Heart right ventricle (tissue), 16 donors: ENCODE results near the gene HOXD8. TPM values are rescaled to one million over a fixed set of nuclear protein-coding genes. Genes with fewer than 3 reads are reported as not detected.

Experiments
- ATAC-seq, 8 donors: fragments of 200-7000 bp; cut with Tn5 transposase; one replicate each; pipeline ENCODE4 v1.9.1; 2020; ENCODE audit warnings: mild to moderate bottlenecking in 8 of 8, moderate library complexity in 8 of 8, moderate number of reproducible peaks in 1 of 8
- DNase-seq, 2 donors: peaks; one replicate each; pipeline ENCODE4 v3.0.0-alpha.2; 2020
- H3K27ac ChIP-seq, 10 donors: fragments of 200-600 bp; sonication (generic) in 2 of 10; one replicate each; pipeline versions ENCODE4 v1.5.0 to v1.8.0; 2020 to 2022; ENCODE audit warnings: mild to moderate bottlenecking in 3 of 10
- H3K27me3 ChIP-seq, 7 donors: fragments of 200-600 bp; one replicate each; pipeline ENCODE4 v1.8.0; 2021 to 2022; ENCODE audit warnings: mild to moderate bottlenecking in 2 of 7
- H3K36me3 ChIP-seq, 9 donors: fragments of 200-600 bp; sonication (generic) in 1 of 9; one replicate each; pipeline versions ENCODE4 v1.5.0 to v1.8.0; 2020 to 2022; ENCODE audit warnings: mild to moderate bottlenecking in 2 of 9
- H3K4me1 ChIP-seq, 9 donors: fragments of 200-600 bp; sonication (generic) in 1 of 9; one replicate each; pipeline versions ENCODE4 v1.5.0 to v1.8.0; 2020 to 2022; ENCODE audit warnings: mild to moderate bottlenecking in 4 of 9
- H3K4me3 ChIP-seq, 10 donors: fragments of 200-600 bp; sonication (generic) in 2 of 10; one replicate each; pipeline versions ENCODE4 v1.5.0 to v1.8.0; 2020 to 2022; ENCODE audit warnings: mild to moderate bottlenecking in 7 of 10, moderate library complexity in 2 of 10
- H3K9me3 ChIP-seq, 11 donors: fragments of 200-600 bp in 10 of 11; sonication (generic) in 2 of 11; one replicate each; pipeline versions ENCODE4 v1.5.0 to v1.8.0; 2013 to 2022; ENCODE audit warnings: mild to moderate bottlenecking in 2 of 11, control low read depth in 1 of 11, moderate library complexity in 1 of 11
- CTCF ChIP-seq, 9 donors: fragments of 200-600 bp; sonication (generic) in 2 of 9; IDR thresholded peaks; one replicate each; pipeline versions ENCODE4 v1.5.0 to v1.8.0; 2021 to 2022; ENCODE audit warnings: antibody characterized with exemption in 9 of 9, mild to moderate bottlenecking in 5 of 9, moderate library complexity in 1 of 9
- WGBS, 2 donors: extraction: QIAGEN DNeasy Blood & Tissue Kit; methylation state at CpG; one replicate each; pipeline ENCODE4 v1.1.7; 2013; ENCODE audit warnings: inconsistent platforms in 1 of 2; 5-methylcytosine and 5-hydroxymethylcytosine counted together
- intact Hi-C, 10 donors: fragments of 100-400 bp; cut with DNase I; formaldehyde crosslinking; loops; one replicate each; pipeline versions ENCODE4 v1.11.1 to v1.14.2; 2022
- polyA plus RNA-seq, 2 donors: library from polyadenylated mRNA; stranded (reverse); fragments of 200-250 nt; gene quantifications; one replicate each; pipeline ENCODE4 v1.2.3, GENCODE V29; 2013
- total RNA-seq, 10 donors: library from RNA; stranded (reverse); fragmentation: NEBNext Ultra II Directional in 3 of 10; extraction: Animal tissue kit (Norgen Biotek cat#: 25700) in 3 of 10; gene quantifications; one replicate each; pipeline versions ENCODE4 v1.2.1 to v1.2.4, GENCODE V29; 2021 to 2023
- donor health status: Arrhythmogenic right ventricular cardiomyopathy.
- donor health status: ischemic (EF 13 %, LVEDD 7.1; RV severe dilation, severe dysfunction).
- donor health status: healthy with polysubstance abuse.
- donor health status: DM: no; HTN: yes; CAD: no.
- donor health status: DM: no; HTN: no; CAD: no.
- donor health status: ischemic (EF 25% LVEDD 6.9; RV normal size, moderate dysfunction).
- donor health status: ischemic (EF 25% LVEDD 5.7; RV mildly dilated, moderate dysfunction).
- donor health status: healthy.
- donor health status: DM: yes; HTN: yes; CAD: no.
- donor health status: Ischemic cardiomyopathy.
- donor health status: ischemic (EF 35%, LVEDD 5.7; RV mildly dilated, moderate dysfunction).
- donor health status: nonischemic (EF 11% LVEDD 7.7; RV severe dilation, severe dysfunction).
- donor health status: DM: yes; HTN: yes; CAD: no.
- donor health status: PGD.
- donor health status: ischemic (EF 29% LVEDD 5.4; RV normal size, mild dysfunction).
- donor health status: nonischemic (EF 23%, LVEDD 6.1; RV moderate dilation, normal function).

HOXD8 gene
- total and polyA plus RNA-seq, 12 donors, result 0.26 to 1.5 (median 0.42) TPM; not detected in 2

GRCh38 chr2:176152350-176153181, 23.1 kb downstream of the HOXD8 start:
- intact Hi-C loops, result no loop called here
- TF ChIP-seq CTCF (IDR thresholded peaks at IDR 0.05), result no peak
- peak overlapping the region in 3 of 10 donors; percentile 14 to 18 (median 18) for H3K4me3 ChIP-seq
- 11 to 15% methylated on average over 37 to 48 of the region's 48 CpGs for WGBS, 2 donors
- DNase-seq (no peak), ATAC-seq (peak in 1 of 8 donors; percentile 51)
- no peak overlapping the region for H3K27ac ChIP-seq
- H3K9me3 ChIP-seq, result no peaks in the 10 kb centered on the region
- peaks cover 53 to 100% (median 100%) of the 10 kb centered on the region in 7 donors for H3K27me3 ChIP-seq
- H3K36me3 ChIP-seq, result no peaks in the 10 kb centered on the region
- H3K4me1 ChIP-seq, result peaks cover 0 to 20% (median 7%) of the 10 kb centered on the region in 9 donors

GRCh38 chr2:176154576-176155252, 25.2 kb downstream of the HOXD8 start:
- Histone ChIP-seq H3K4me3 (no peak overlapping the region), H3K4me1 (peaks cover 3 to 36% (median 12%) of the 10 kb centered on the region in 9 donors), H3K27me3 (peaks cover 58 to 100% (median 100%) of the 10 kb centered on the region in 7 donors), H3K27ac (no peak overlapping the region), H3K9me3 (no peaks in the 10 kb centered on the region), H3K36me3 (no peaks in the 10 kb centered on the region)
- TF ChIP-seq CTCF (IDR thresholded peaks at IDR 0.05), result no peak
- ATAC-seq (no peak), DNase-seq (no peak)
- WGBS, 2 donors, result 14 to 29% methylated on average over 11 of the region's 11 CpGs
- intact Hi-C loops, result no loop called here

- DNase-seq, result no peak
- no peak overlapping the region for H3K4me3 ChIP-seq
- intact Hi-C loops, result no loop called here
- no peaks in the 10 kb centered on the region for H3K9me3 ChIP-seq
- no peak for TF ChIP-seq CTCF (IDR thresholded peaks at IDR 0.05)
- H3K27ac ChIP-seq, result no peak overlapping the region
- WGBS, 2 donors, result 13 to 23% methylated on average over 6 of the region's 6 CpGs
- no peaks in the 10 kb centered on the region for H3K36me3 ChIP-seq
- H3K27me3 ChIP-seq, result peaks cover 63 to 100% (median 100%) of the 10 kb centered on the region in 7 donors
- no peak for ATAC-seq
- H3K4me1 ChIP-seq, result peaks cover 7 to 44% (median 20%) of the 10 kb centered on the region in 9 donors
Measured at GRCh38 chr2:176155356-176156044, 26.0 kb downstream of the HOXD8 start.

GRCh38 chr2:176156301-176156806, 26.8 kb downstream of the HOXD8 start:
- ATAC-seq (no peak), DNase-seq (no peak)
- Histone ChIP-seq H3K27ac (no peak overlapping the region), H3K4me3 (no peak overlapping the region), H3K9me3 (no peaks in the 10 kb centered on the region), H3K27me3 (peaks cover 61 to 100% (median 100%) of the 10 kb centered on the region in 7 donors), H3K36me3 (no peaks in the 10 kb centered on the region), H3K4me1 (peaks cover 7 to 48% (median 20%) of the 10 kb centered on the region in 9 donors)
- 13 to 33% methylated on average over 8 of the region's 8 CpGs for WGBS, 2 donors
- intact Hi-C loops, result no loop called here
- TF ChIP-seq CTCF (IDR thresholded peaks at IDR 0.05), result no peak
